Fibroblast of the conjunctiva (primary cell): ENCODE data around the gene PPP1R7.

Experiments
- DNase-seq: peaks from one replicate; pipeline ENCODE4 v3.0.0-alpha.2; 2010; ENCODE audit warnings: low read depth

Gene PPP1R7

DNA sequence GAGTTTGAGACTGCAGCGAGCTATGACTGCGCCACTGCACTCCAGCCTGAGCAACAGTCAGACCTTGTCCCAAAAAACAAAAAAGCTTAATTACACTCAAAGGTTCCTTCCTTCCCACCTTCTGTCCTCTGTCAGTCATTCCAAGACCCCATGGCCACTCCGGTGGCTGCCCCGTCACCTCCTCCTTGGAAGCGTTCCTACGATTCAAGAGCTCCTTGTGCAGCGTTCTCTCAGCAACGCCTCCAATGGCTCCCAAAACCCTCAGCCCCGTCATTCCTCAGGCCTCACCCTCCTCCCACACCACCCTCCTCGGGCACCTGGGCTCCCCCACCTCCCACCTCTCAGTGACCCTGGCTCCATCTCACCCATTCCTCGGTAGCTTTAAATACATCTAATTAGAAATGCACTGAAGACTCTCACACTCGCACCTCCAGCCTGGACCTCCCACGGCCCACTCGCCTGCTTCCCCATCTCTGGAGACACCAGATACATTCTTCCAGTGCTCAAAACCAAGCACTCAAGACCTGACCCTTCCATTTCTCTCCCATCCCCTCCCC, 9.0 kb upstream of the PPP1R7 start:
- no peak for DNase-seq

DNA sequence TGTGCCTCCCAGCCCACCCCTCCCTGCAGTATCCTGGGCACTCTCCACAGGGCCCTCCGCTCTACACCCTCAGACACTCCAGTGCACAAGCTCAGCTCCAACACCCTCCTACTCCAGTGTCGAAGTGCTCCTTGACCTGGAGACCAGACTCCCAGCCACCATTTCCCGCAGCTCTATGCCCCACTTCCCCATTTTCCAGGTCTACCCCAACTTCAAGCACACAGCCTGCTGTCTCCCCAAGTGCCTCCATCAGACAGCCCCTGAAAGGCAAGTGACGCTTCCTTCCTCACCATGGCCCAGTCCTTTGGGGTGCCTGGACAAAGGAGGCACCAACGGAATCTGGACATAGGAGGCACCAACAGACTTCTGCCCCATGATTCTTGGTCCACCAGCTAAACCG, 8.2 kb upstream of the PPP1R7 start:
- DNase-seq: no peak

DNA sequence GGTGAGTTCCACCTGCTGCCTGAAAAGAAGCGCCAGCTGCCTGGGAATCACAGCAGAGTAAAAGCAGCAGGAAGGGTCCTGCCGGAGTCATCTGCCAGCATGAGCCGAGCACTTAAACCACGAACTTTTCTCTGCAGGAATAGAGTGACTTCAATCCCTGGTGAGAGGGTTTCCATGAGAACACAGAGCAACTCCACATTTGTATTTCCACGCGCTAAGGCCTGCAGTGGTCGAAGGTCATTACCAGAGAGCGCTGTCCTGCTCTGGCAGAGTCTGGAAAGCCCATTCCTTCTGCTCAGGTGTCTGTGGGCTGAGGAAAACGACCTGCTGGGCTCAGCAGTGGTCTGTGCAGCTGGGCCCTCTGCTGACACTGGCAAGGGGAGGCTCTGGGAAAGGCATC, 7.7 kb upstream of the PPP1R7 start:
- DNase-seq: no peak

DNA sequence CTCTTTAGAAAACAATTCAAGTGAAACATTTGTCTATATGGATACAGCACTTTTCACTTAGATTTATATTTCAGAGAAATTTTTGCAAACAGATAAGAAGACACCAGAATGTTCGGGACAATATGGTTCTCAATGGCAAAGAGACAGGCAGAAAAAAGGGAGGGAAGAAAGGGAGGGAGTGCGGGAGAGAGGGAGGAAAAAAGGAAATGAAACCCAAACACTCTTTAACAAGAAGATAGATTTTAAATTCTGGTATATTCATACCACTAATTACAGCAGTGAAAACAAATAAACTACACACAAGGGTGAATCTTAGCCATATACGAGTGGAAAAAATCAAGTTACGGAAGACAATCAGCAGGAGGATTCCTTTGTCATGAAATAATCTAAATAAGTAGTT, 4.0 kb upstream of the PPP1R7 start:
- DNase-seq: no peak

DNA sequence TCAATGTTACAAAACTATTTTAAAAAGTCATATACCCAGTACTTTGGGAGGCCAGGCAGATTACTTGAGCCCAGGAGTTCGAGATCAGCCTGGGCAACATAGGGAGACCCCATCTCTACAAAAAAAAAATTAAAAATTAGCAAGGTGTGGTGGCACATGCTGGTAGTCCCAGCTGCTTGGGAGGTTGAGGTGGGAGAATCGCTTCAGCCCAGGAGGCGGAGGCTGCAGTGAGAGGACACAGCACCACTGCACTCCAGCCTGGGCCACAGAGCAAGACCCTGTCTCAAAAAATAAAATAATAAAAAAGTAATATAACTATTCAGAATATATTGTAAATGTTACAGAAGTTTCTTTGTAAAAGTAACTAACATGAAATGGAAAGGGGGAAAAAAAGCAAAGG, 2.9 kb upstream of the PPP1R7 start:
- no peak for DNase-seq

DNA sequence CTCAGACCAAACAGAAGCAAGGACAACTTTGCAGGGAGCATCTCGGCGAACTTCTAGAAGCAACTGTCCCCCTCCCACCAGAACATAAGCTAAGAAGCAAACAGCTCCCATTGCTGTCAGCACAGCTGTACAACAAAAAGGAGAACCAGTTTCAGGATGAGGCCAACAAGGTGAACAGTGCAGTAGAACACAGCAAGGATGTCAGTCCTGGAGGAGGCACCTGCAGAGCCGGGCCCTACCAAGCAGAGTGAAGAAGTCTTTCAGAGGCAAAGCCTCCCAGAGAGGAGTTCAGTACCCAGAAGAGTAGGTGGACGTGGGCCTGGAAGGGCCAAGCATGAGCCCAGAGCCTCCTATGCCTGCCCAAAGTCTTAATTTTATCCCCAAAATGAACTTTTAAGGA, 2.0 kb upstream of the PPP1R7 start:
- DNase-seq: no peak

DNA sequence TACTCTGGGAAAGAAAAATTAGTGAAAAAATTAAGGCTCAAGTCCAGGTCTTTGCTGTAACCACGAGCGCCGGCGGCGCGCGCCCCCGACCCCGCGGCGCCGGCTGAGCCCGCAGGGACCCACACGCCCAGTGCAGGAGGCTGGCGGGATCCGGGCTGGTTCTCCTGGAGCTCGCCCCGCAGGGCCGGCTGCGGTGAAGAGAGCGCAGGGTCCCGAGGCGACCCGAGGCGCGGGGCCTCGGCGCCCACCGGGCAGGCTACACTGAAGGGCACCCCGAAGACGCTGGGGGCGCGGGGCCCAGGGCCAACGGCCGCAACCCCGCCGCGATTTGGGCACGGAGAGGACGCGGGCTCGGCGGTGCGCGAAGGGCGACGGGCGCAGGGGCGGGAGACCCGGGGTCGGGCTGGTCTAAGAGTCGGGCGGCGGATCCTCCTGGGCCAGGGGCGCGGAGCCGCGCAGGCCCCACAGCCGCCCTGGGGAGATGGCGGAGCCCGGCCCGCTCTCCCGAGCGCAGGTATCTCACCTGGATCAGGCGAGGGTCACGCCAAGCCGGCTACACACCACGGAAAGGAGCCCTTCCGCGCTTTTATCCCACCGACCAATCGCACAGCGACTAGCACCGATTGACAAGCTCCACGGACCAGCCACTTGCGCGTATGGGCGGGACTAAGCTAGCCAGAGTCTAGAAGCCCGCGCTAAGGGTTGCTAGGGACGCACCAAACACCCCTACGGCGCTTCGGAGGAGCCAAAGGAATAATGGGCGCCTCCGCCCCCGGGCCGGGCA, 1.2 kb upstream of the PPP1R7 start, which contains the start of gene PASK:
Gene PASK, minus strand, starts transcription at position 582 of the 784 bp plus-strand sequence. CDS start 6,440 bp downstream, outside the sequence.
- peak; percentile 90 for DNase-seq

DNA sequence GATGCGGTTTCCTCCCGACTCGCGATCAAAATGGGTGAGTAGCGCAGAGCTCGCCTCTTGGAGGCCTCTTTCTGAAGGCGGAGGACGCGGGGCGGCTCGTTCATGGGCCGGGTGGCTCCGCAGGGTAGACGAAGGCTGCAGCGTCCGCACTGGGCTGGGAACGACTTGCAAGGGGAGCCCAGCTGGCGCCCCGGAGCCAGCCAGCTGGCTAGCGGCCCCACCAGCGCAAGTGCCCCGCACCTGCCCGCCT, 667 bp upstream of the PPP1R7 start:
- no peak for DNase-seq

DNA sequence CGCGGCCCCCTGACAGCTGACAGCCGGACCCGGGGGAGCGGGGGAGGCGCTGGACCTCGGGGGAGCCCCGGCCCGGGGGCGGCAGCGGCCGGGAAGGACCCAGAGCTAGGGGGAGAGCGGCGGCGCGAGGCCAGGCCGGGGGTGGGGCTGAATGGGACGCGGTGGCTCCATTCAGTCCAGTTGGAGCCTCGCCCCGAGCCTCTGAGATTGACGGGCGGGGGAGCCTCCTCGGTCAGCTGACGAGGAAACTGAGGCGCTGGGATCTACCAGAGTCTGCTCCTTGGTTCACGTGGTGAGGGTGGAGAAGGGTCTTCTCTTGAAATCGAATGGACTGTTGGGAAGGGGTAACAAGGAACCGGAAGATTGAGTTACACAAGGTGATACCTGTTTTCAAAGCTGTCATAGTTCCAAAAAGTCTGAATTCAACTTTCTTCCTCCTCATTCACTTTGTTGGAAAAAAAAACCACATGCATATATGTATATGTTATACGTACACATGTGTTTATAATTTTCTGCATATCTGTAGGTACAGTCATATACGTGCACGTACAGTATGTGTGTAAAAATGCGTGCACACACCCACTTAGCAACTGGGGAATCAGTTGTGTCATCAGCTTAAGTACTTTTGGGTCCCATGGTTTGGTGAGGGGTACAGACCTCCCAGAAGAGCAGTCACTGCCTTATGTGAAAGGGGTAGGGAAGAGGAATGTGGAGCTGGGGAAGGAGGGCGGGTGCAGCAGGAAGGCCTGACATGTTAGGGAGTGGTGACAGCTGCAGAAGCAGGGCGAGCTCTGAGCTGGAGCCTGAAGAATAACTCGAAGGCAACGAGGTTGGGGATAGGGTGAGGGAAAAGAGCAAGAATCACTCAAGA, 628 bp downstream of the PPP1R7 start:
- no peak for DNase-seq

DNA sequence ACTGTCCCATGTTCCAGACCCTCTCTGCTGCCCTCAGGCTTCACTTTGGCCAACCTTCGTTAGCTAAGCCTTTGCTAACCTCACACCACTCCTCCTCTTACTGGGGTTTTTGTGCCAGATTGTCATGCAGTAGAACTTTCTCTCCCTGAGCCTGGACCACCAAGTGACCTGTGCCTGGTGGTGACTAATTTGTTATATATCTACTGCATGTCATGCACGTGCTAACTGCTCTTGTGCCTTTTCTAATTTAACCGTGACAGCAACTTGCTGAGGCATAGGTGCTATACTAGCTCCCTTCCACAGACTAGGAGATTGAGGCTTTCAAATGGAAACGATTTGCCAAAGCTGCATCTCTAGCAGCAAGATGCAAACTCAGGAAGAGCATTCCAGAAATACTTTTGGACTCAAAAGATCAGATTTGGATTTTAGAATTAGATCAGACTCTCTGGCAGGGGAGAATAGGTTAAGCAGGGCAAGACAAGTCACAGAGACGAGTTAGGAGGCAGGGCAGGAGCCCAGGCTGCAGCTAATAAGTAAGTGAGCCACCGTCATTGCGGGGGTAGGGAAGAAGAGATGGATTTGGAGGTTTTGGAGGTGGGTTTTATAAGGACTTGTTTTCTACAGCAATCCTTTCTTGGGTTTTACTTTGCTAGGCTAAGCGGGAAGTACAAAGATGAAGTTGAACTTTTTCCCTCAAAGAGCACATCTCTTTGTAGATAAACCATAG, 1.8 kb downstream of the PPP1R7 start:
- DNase-seq: no peak

DNA sequence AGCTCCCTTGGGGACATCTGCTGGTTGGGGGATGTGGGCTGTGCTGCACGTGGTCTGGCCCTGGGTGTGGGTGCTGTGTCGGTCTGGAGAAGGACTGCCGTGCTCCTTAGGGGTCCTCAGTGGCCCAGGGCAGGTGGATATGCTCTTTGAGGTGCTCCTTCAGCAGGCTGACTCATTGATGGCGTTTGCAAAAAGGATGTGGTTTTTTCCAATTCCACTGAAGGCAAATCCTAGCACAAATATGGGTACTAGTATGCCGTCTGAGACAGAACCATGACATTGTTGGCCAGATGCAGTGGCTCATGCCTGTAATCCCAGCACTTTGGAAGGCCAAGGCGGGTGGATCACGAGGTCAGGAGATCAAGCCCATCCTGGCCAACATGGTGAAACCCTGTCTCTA, 3.3 kb downstream of the PPP1R7 start:
- DNase-seq: no peak

DNA sequence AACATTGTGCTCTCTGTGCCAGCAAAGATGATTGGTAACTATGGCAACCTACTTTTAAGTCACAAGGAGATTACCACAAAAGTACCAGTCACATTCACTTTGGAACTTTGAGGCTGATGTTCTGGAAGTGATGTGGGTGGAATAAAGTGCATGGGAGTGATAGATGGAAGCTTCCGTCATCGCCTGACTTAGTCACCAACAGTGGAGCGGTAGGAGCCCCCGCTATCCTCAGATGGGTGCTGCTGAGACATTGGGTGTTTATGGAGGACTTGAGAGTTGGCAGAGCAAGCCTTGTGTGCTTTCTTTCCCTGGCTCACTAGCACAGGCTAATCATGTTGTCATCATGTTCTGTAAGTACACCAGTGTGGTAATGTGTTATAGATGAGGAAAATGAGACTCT, 4.6 kb downstream of the PPP1R7 start:
- DNase-seq: no peak

DNA sequence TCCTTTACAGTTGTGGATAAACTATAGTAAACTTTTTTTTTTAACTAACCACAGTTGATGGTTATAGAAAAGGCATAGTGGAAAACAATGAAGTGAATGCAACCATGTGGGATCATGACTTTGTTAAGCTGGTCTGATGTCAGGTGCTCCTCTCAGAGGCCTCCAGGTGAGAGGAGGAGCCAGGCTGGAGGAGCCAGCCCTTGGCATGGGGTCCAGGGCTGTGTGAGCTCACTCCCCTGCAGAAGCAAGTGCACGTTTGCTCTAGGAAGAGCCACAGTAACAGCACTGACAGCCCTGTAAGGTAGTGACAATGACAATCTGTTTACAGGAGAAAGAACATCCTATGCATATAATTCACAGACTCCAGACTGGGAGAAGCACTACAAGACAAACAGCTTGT, 5.7 kb downstream of the PPP1R7 start:
- no peak for DNase-seq

DNA sequence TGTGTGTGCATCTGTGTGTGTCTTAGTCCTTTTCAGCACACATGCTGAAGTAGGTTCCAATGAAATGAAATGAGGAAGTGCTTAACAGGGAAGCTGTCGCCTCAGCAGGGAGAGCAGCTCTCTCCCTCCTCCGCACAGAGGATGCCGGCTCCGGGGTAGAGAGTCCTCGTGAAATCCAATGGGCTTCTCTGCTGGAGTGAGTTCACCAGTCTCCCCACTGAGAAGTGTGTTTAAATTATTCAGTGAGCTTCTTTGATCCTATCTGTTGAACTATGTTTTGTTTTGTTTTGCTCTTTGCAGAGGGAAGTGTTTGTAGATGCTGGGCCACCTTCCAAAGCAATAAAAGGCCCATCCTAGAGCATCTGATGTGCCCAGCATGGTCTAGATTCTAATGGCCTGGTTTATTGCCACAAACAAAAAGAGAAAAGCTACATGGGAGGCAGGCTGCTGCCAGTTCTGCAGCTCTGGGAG, 6.7 kb downstream of the PPP1R7 start:
- no peak for DNase-seq

DNA sequence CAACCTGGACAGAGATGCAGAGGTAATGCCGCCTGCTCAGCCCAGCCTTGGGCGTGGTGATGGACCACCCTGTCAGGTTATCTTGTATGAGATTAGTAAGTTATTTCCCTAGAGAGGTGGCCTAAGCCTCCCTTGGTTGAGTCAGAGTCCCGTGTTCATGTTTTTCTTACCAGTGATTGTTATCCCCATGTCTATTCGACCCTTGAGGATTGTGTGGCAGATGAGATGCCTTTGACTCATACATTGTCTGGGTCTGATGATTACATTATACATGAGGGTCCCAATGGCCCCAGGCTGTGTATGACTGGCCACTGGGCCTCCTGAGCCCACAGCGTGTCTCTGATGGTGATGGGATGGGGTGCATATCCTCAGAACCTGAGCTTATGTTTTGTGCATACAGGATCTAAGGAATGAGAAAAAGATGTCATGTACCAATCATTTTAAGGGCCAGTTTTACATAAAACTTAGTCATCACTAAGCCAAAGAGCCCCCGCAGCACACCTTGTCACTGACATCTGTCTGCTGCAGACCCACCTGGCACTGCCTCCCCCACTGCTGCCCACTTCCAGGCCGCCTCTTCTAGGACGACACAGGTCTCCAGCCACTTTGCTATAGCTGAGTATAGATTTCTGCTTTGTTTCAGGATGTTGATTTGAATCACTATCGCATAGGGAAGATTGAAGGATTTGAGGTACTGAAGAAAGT, 7.7 kb downstream of the PPP1R7 start:
- no peak for DNase-seq

DNA sequence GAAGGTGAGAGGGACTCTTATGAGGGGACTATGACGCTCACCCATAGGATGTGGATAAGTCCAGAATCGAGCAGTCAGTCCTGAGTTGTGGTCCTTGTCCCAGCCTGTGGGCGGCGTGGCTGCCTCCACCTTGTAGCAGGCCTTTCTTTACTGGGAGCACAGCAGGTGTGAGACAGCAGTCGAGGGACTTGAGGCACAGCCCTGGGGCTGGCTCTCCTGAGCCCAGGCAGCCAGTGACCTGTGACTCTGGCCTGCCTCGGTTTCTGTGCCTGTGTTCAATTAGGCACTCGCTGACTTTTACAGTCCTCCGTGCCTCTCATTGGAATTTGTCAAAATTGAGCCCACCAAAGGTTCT, 8.3 kb downstream of the PPP1R7 start:
- no peak for DNase-seq

DNA sequence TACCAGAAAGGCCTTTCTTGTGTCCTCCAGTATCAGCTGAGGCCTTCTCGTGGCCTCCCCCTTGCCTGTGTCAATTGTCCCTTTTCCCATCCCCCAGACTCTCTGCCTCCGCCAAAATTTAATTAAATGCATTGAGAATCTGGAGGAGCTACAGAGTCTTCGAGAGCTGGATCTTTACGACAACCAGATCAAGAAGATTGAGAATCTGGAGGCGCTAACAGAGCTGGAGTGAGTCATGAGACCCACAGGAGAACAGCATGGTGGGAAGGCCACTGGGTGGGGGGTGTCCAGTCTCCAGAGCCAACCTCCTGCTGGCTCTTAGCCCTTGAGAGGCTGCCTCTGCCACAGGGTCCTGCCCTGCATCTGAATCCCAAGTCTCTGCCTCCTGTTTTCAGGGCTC, 8.8 kb downstream of the PPP1R7 start:
- DNase-seq: no peak

DNA sequence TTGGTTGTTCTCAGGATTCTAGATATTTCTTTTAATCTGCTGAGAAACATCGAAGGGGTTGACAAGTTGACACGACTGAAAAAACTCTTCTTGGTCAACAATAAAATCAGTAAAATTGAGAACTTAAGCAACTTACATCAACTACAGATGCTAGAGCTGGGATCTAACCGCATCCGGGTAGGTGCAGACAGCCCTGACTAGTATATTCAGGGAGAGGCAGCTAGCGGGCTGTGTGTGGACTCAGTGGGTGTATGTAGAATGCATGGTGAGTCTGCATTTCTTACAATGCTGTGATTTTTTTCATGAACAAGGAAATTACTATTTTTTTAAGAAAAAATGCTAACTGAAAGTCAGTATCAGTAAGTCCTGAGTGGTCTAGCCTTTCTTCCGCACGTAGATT, 10.1 kb downstream of the PPP1R7 start:
- no peak for DNase-seq

DNA sequence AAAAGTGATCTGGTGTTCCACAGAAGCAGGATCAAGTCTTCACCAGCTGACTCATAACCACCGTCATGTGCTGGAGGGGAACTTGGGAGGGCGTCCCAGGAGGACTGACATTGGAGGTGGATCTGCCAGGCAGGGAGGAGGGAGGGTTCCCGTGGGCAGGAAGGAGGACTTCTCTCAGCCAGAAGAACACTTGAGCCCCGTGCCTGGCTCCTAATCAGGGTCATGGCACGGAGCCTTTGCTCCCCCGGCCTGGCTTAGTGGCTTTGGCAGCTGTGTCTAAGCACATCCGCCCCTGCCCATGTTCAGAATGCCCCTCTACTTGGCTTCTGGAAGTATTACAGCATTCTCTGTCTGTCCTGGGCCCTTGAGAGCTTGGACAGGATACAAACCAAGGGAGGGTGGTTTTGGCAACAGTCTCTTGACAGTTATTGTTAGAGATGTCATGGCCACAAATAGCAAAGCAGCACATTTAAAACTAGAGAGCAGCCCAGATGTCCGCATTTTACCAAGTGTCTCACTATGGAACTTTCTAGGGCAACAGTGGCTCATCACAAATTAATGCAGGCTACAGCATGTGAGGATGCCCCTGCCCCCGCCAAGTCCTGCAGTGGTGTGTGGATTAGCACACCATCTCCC, 11.5 kb downstream of the PPP1R7 start:
- peak; percentile 92 for DNase-seq

DNA sequence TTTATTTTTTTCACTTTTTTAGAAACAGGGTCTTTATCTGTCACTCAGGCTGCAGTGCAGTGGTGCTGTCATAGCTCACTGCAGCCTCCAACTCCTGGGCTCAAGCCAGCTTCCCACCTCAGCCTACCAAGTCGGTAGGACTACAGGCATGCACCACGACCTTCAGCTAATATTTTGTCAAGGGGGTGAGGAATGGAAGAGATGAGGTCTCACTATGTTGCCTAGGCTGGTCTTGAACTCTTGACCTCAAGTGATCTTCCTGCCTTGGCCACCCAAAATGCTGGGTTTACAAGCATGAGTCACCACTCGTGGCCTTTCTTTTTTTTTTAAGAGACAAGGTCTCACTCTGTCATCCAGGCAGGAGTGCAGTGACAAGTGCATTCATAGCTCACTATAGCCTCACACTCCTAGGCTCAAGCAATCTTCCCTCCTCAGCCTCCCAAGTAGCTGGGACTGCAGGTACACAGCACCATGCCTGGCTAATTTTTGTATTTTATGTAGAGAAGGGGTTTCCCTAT, 13.4 kb downstream of the PPP1R7 start:
- DNase-seq: no peak

DNA sequence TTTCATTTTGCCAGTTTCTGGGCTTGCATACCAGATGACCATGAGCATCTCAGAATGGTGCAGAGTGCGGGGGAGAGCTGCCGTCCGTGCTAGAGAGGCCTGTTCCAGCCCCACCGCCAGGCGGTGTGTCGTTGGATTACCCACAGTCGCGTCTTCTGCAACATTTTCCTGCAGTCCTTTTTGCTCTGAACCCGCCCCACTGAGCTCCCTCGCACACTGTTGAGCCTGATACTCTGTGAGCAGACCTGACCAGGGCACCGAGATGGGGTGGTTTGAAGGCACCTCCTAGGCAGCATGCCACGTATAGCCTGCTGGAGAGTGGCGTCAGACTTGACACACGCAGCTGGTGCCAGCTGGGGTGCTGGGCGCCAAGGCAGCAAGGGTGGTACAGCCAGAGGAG, 18.1 kb downstream of the PPP1R7 start:
- DNase-seq: no peak
